AG04449 (cell line): Measurements from ENCODE around the gene AMN1.
"Not testable (repeated sequence)": the region's sequence is repeated elsewhere in the genome, so short reads cannot be mapped to it uniquely, and the experiment has no call there.

ENCODE experiments used
- CTCF ChIA-PET: fragments of 350-600 bp; formaldehyde crosslinking; extraction: SDS; loops from one replicate; lab custom pipeline; 2021; ENCODE audit warnings: antibody characterized with exemption; lab: Yijun Ruan, JAX
- POLR2A ChIA-PET: fragments of 400-600, 350-600 bp; formaldehyde crosslinking; extraction: SDS; loops from one replicate; lab custom pipeline; 2020; ENCODE audit warnings: antibody characterized with exemption, inconsistent platforms; lab: Yijun Ruan, JAX
- DNase-seq: peaks from one replicate; pipeline ENCODE4 v3.0.0-alpha.2; 2010; ENCODE audit warnings: low read depth, low spot score
- H3K4me3 ChIP-seq: 2 replicates; pipeline ENCODE4 v1.5.1; 2011; ENCODE audit warnings: low read depth, mild to moderate bottlenecking, control low read depth, low read length
- TF ChIP-seq, protein P1 (sequence below): IDR thresholded peaks from one replicate; pipeline ENCODE4 v1.5.1; 2011; ENCODE audit warnings: mild to moderate bottlenecking, moderate library complexity, low read length, control low read depth, inconsistent platforms; ENCODE audit not compliant: insufficient read depth; ENCODE audit errors: missing control alignments

AMN1 gene

GRCh38 chr12:31765931-31766330 lies 37.1 kb upstream of the AMN1 start:
- TF ChIP-seq, protein P1, sequence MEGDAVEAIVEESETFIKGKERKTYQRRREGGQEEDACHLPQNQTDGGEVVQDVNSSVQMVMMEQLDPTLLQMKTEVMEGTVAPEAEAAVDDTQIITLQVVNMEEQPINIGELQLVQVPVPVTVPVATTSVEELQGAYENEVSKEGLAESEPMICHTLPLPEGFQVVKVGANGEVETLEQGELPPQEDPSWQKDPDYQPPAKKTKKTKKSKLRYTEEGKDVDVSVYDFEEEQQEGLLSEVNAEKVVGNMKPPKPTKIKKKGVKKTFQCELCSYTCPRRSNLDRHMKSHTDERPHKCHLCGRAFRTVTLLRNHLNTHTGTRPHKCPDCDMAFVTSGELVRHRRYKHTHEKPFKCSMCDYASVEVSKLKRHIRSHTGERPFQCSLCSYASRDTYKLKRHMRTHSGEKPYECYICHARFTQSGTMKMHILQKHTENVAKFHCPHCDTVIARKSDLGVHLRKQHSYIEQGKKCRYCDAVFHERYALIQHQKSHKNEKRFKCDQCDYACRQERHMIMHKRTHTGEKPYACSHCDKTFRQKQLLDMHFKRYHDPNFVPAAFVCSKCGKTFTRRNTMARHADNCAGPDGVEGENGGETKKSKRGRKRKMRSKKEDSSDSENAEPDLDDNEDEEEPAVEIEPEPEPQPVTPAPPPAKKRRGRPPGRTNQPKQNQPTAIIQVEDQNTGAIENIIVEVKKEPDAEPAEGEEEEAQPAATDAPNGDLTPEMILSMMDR, result no peak
- CTCF ChIA-PET, result no interaction called here
- H3K4me3 ChIP-seq, result no peak overlapping the region
- POLR2A ChIA-PET, result no interaction called here
- DNase-seq, result no peak

DNA sequence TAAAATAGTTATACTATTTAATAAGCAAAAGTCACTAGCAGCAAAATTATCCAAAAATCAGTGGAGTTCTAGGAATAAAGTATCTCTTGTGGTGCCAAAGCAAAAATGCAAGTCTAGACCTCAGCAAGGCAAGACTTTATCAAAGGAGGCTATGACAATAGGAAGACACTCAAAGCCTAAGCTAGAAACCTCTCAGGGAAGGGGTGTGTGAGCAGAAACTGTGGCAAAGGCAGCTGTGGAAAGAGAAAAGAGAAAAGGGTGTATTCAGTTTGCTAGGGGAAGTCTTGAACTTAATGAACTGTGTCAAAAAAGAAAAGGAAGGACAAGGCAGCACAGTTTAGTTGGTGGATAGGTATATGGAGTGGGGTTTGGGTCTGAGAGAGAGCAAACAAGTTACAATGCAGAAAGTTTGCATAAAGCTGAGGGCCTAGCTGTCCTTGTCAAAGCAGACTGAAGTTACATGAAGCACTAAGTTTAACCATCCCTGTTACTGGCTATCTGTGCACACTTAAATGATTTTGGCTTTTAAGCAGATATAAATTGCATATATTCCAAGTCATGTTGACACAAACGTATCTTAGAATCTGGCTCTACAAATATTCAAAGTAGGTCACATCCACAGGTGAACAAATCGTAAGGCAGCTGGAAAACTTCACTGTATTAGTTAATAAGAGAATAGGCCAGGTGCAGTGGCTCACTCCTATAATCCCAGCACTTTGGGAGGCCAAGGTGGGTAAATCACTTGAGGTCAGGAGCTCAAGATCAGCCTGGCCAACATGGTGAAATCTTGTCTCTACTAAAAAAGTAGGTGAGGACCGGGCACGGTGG lies 31.0 kb upstream of the AMN1 start:
- TF ChIP-seq, protein P1, result no peak
- DNase-seq, result no peak
- no peak overlapping the region for H3K4me3 ChIP-seq
- ChIA-PET CTCF (no interaction called here), POLR2A (no interaction called here)

DNA sequence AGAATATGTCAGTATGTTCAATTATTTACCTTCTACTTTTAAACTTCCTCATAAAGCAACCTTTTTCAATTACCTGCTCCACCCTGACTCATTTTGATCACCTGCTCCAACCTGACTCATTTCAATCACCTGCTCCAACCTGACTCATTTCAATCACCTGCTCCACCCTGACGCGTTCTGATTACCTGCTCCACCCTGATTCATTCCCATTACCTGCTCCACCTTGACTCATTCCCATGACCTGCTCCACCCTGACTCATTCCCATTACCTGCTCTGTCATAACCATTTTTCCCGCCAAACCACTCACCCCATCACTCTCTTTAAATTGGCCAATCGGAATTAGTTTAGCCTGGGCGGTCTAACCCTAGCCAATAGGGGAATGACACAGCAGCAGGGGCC lies 29.5 kb upstream of the AMN1 start:
- POLR2A ChIA-PET, DNase-seq, H3K4me3 ChIP-seq, CTCF ChIA-PET: not testable (repeated sequence)

GRCh38 chr12:31756977-31757420 lies 28.2 kb upstream of the AMN1 start:
- H3K4me3 ChIP-seq, result no peak overlapping the region
- no peak for DNase-seq
- TF ChIP-seq, protein P1, result no peak
- POLR2A ChIA-PET, result no interaction called here
- CTCF ChIA-PET, result no interaction called here

GRCh38 chr12:31752450-31752849 lies 23.6 kb upstream of the AMN1 start:
- no peak overlapping the region for H3K4me3 ChIP-seq
- TF ChIP-seq, protein P1, result no peak
- POLR2A ChIA-PET, result no interaction called here
- CTCF ChIA-PET, result no interaction called here
- no peak for DNase-seq

GRCh38 chr12:31751085-31751484 lies 22.3 kb upstream of the AMN1 start:
- ChIA-PET CTCF (no interaction called here), POLR2A (no interaction called here)
- TF ChIP-seq, protein P1, result no peak
- no peak for DNase-seq
- no peak overlapping the region for H3K4me3 ChIP-seq

DNA sequence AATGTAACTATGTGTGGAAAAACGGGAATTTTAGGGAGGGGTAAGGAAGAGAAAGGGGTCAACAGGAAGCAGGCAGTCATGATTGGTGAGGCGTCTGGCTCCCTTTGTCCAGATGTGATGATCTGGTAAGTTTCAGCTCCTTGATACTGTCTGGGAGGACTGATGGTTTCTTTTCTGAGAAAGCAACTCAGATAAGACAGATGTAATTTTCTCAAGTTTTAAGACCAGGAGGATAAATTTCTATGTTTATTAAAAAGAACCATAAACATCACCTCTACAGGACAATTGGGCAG lies 21.9 kb upstream of the AMN1 start:
- no peak for DNase-seq
- ChIA-PET CTCF (no interaction called here), POLR2A (no interaction called here)

More for the DNA sequence above, 21.9 kb upstream of the AMN1 start:
- H3K4me3 ChIP-seq, result no peak overlapping the region
- TF ChIP-seq, protein P1, result no peak
